A673 (cell line): ENCODE measurements around the gene DESI1.

Experiments used
- CTCF ChIP-seq: fragments of 300-800, 200-600 bp; sonication (generic); conservative IDR thresholded peaks from 2 replicates; pipeline ENCODE4 v1.5.1; 2017; ENCODE audit warnings: low read depth, mild to moderate bottlenecking, antibody characterized with exemption, low read length, moderate library complexity, mixed read lengths
- EZH2 ChIP-seq: fragments of 200-600 bp; sonication (generic); IDR thresholded peaks from 2 replicates; pipeline ENCODE4 v1.6.1; 2017; ENCODE audit warnings: borderline replicate concordance, low read depth, mild to moderate bottlenecking, mixed read lengths, antibody characterized with exemption, low read length; ENCODE audit not compliant: poor library complexity, severe bottlenecking

GRCh38 chr22:41560095-41560471, 60.8 kb downstream of the DESI1 start:
- TF ChIP-seq CTCF, result no peak
- no peak for TF ChIP-seq EZH2
